GM21723 (cell line): Measurements from ENCODE around the gene BBOX1.
"Not testable (repeated sequence)": the region's sequence is repeated elsewhere in the genome, so short reads cannot be mapped to it uniquely, and the experiment has no call there.

Experiments used
- ATAC-seq: cut with Tn5 transposase; IDR thresholded peaks from one replicate; pipeline ENCODE4 v1.9.1; 2021; ENCODE audit warnings: mild to moderate bottlenecking, moderate library complexity; ENCODE audit not compliant: unreplicated experiment

The BBOX1 gene

DNA sequence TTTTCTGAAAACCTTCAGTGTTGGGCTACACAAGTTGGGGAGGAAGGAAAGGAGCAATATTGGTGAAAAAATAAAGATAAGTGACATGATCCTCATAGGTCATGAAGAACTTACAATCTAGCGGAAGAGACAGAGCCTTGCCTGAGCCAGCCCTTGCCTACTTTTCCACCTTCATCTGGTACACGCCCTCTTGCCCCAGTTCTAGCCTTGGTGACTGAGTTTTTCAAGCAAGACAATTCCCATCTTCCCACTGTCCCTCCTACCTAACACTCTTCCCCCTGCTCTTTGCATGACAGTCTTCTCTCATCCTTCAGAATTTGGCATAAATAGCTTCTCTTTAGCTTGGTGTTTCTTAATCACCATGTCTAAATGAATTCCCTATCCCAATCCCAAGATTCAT is 42.6 kb downstream of the BBOX1 start:
- no peak for ATAC-seq

DNA sequence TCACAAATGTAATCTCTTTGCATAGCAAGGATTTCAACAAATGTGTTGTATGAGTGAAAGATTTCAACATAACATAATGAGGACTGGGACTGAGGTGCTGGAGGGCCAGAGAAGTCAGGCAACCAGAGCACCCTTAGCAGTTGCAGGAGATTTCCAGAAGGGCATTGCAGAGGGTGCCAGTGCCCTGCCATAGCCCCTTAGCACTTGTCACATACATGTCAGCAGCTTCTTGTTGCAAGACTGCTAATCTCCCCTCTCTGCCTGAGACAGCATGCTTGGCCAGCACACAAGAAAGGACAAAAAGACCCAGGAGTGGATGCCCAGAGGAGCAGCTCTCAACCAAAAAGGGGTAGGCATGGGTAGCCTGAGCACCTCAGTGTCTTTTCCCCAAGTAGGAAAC is 43.2 kb downstream of the BBOX1 start:
- no peak for ATAC-seq

DNA sequence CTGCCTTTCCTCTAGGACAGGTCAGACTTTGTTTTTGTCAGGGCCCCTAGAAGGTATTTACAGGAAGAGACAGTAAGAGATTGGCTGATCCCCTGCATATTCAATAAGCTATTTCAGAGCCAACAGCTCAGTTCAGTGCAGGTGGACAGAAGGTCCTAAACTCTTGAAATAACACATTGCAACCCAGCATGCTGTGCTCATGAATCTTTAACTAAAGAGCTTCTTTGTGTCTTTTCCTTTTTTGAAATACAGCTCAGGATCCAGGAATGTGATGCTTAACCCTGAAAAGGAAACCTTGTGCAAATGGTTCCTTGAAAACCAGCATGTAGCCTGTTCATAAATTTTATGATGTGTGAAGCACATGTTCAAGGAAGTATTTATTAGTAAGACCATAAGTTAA is 43.9 kb downstream of the BBOX1 start:
- no peak for ATAC-seq

DNA sequence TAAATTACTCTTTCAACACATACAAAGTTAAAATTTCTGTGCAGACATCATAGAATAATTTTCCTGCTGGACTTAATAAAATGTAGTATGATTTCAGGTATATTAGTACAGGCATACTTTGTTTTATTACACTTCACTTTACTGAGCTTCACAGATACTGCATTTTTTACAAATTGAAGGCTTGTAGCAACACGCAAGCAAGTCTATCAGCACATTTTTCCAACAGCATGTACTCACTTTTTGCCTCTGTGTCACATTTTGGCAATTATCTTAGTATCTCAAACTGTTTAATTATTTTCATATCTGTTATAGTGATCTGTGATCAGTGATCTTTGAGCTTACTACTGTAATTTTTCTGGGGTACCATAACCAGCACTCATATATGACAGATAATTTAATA is 44.5 kb downstream of the BBOX1 start:
- no peak for ATAC-seq

DNA sequence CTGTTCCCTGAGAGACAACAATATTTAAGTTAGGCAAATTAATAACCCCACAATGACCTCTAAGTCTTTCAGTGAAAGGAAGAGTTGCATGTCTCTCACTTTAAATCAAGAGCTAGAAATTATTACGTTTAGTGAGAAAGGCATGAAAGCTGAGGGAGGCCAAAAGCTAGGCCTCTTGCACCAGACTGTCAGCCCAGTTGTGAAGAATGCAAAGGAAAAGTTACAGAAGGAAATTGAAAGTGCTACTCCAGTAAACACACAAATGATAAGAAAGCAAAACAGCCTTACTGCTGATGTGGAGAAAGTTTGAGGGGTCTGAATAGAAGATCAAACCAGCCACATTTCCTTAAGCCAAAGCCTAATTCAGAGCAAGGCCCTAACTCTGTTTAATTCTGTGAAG is 45.0 kb downstream of the BBOX1 start:
- no peak for ATAC-seq

DNA sequence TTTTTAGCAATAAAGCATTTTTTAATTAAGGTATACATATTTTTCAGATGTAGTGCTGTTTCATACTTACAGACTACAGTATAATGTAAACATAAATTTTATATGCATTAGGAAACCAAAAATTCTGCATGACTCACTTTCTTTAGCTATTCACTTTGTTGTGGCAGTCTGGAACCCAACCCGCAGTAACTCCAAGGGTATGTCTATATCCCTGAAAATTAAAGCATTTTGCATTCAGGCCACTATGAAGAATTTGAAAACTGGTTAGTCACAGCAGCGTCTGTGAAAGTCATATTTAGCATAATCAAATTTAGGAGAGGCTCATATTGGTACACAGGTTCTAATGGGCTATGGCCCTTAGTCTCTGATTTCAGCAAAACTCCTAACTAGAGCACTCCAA is 46.8 kb downstream of the BBOX1 start:
- no peak for ATAC-seq

DNA sequence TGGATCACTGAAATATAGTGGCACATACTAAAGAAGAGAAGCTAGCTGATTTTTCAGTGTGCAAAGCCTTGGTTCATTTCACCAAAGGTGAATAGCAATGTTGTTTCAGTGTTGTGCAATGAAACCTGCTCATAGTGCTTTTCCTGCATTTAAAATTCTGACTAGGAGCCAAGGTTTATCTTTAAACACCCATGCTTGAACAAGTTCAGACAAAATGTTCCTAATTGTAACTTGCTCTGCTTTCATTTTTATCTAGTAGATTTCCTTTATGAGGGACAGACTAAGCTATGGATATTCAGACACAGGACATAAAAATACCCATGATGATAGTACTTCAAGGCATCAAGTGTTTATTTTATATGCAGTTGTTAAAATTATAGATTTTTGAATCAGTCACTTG is 47.7 kb downstream of the BBOX1 start:
- no peak for ATAC-seq

DNA sequence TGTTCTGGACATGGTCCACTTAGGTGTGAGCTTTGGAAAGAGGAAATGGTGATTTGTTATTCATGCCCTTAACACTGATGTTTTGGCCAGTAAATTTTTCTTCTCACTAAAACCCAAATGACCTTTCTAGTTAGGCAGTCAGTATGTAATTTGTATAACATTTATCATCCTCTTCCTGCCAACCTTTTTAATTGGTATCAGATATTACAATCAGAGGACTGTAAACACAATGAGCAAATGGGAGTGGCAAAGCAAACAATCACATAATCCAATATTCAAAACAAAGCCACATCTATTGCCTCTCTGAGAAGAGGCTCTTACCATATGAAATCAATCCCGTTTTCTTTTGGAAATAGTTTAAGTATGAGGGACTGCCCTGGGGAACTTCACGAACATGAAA is 49.1 kb downstream of the BBOX1 start:
- no peak for ATAC-seq

DNA sequence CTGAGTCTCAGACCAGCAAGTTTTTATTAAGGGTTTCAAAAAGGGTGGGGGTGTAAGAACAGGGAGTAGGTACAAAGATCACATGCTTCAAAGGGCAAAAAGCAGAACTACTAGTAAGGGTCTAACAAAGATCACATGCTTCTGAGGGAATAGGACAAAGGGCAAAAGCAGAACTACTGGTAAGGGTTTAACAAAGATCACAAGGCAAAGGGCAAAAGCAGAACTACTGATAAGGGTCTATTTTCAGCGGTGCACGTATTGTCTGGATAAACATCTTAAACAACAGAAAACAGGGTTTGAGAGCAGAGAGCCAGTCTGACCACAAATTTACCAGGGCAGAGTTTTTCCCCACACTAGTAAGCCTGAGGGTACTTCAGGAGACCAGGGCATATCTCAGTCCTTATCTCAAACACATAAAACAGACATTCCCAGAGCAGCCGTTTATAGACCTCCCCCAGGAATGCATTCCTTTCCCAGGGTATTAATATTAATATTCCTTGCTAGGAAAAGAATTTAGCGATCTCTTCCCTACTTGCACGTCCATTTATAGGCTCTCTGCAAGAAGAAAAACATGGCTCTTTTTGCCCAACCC is 49.8 kb downstream of the BBOX1 start:
- not testable (repeated sequence) for ATAC-seq

DNA sequence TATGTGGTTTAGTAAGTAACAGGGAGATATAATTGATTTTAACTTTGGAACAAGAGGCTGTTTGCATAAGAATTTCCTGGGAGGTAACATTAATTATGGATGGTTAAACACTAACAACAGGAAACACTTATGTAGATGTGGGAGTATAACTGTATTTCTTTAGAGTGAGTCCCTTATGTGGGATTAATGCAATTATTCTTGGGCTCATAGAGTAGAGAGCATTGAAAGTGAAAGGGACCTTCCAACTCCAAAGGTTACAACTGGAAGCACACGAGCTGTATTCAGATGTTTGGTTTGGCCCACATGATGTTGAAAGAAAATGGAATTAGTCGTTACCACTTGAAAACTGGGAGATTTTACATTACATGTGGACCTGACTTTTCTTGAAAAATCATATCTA is 53.5 kb downstream of the BBOX1 start:
- no peak for ATAC-seq

DNA sequence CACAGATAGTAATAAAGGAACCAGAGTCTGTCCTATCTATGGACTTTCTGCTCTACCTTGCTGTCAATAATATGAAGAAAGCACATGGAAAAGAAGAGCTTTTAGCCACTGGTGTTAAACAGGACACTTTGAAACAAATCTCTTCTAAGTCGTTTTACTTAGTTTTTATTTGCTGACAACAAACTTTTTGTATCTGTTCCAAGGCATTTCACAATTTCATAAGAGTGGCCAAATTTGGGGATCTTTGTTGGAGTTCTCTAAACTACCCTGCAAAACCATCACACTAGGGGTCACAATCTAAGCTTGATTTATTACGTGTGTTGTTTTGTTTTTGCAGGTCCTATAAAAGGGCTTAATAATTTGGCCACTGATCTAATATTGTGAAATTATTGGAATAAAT is 54.4 kb downstream of the BBOX1 start:
- no peak for ATAC-seq

DNA sequence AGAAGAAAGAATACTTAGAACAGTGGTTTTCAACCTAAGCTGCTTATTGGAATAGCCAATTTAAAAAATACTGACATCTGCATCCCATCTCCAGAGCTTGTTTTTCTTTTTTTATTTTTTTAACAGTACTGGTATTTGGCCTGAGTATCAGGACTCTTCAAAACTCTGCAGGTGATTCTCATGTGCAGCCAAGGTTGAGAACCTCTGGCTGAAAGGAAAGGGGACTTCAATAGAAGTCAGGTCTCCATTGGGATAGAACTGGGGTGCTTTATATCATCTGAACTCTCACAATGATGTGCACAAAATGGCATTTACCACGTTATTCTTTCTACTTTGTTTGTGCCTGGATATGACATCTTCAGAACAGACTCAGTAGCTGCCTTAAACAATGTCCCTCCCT is 55.3 kb downstream of the BBOX1 start:
- ATAC-seq = no peak

DNA sequence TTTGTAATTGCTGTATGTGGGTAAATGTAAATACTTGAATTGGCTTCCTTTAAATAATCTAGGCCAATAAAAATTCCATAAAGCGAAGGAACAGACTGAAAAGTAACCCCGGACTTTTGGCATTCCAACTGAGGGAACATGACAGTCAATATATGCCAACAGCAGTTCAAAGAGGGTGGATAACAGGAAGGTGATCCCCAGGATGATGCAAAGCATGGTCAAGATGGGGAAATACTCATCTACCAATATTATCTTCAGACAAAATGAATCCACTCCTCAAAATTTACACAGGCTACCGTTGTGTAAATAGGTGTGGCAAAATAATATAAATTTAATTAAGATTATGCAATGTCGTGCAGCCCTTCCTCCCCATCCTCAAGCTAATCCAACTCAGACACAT is 56.9 kb downstream of the BBOX1 start:
- ATAC-seq = no peak

DNA sequence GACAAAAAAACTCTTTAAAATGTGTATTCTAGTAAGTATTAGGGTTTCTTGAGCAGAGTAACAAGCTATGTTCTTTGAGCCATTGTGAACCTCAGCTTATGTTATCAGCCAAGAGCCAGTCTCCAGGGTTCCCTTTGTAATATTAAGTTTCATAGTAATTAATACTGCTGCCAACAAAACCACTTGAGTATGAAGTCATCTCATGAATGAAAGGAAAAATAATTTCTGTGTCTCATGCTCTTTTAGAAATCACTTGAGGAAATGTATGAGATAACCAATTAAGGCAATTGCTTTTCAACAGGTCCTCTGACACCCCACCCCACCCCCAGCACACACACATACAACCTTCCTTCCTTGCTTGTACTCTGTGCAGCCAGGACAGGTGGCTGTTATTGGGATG is 59.9 kb downstream of the BBOX1 start:
- ATAC-seq = no peak

DNA sequence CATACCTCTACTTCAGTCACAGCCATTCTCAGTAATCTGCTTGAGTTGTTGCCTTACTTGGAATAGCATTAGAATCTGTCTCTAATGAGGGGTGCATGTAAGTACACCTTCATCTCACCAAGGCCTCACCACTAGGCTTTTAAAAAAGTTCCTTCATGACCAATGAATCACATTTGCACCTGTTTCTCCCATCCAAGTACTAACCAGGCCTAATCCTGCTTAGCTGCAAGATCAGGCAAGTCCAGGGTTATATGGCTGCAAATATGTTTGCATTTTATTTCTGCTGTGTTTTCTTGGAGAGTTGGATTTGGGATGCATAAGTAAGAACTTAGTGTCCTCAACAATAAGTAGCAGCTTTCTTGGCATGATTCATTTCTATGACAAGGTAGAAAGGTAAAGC is 66.9 kb downstream of the BBOX1 start:
- ATAC-seq = no peak

DNA sequence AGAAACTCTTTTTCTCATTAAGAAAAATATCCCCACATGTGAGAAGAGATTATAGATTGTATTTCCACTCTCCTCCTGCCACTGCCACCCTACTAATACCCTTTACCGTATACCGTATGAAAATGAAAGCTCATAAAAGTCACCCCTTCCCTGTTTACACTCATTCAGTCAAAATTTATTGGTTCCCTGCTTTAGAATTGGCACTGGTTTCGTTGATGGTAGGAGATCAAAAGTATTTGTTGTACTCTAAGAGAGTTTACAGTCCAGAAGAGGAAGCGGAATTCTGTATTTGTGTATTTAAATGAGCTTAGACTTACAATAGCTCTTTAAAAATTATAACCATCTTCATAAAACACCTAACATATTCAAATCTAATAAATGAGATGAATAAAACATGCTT is 68.2 kb downstream of the BBOX1 start:
- ATAC-seq = no peak

DNA sequence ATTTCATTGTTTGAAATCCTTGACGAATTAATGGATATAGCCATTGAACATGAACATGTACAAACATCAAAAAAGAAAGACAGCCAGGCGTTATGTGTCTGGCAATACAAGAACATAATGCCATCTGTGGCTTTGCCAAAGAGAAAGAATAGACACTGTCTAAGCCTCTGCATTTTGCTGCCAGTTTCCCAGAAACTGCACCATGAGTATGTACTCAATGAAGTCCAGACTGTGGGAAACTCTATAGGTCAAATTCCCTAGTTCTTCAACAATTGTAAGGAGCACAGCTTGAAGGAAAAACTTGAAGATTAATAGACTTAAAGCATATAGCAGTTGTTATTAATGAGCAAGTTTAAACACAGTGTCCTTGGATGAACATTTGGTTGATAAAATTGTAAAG is 71.3 kb downstream of the BBOX1 start:
- ATAC-seq = no peak

DNA sequence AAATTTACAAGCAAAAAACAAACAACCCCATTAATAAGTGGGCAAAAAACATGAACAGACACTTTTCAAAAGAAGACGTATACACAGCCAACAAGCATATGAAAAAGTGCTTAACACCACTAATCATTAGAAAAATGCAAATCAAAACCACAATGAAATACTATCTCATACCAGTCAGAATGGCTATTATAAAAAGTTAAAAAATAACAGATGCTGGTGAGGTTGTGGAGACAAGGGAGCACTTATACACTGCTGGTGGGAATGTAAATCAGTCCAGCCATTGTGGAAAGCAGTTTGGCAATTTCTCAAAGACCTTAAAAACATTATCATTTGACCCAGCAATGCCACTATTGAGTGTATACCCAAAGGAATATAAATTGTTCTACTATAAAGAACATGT is 72.3 kb downstream of the BBOX1 start:
- no peak for ATAC-seq

DNA sequence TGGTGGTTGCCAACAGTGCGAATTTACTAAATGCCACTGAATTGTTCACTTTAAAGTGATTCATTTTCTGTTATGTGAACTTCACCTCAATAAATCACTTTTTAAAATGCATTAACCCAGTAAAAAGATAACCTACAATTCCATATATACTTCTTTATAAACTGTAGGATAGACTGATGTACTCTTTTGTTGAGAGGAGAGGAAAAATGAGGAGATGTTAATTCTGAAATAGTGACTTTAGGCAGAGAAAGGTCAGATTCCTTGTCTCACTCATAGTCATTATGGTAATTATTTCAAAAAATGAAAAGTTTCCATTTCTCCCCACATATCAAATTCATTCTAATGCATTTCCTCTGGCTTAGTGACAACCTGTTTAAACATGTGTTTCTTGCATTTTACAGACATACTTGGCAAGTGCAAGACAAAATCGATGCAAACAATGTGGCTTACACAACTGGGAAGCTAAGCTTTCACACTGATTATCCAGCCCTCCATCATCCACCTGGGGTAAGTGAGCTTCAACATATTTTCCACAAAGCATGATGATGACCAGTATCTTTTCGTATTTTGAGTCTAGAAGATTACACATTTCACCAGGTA is 74.5 kb downstream of the BBOX1 start:
- no peak for ATAC-seq

DNA sequence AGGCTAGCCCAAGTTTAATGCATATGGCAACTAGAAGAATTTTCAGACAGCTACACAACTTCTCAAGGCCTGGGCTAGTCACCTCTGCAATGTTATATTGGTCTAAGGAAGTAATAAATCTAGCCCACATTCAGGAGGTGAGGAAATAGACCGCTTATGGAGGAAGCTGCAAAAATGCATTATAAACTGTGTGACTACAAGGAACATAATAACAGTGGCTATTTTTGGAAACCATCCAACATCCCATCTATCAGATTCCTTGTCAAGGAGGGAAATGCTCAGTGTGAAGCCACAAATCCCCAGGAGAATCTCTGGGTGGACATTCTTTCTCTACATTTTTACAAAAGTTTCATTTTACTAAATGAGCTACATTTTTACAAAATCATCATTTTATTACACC is 76.1 kb downstream of the BBOX1 start:
- no peak for ATAC-seq

DNA sequence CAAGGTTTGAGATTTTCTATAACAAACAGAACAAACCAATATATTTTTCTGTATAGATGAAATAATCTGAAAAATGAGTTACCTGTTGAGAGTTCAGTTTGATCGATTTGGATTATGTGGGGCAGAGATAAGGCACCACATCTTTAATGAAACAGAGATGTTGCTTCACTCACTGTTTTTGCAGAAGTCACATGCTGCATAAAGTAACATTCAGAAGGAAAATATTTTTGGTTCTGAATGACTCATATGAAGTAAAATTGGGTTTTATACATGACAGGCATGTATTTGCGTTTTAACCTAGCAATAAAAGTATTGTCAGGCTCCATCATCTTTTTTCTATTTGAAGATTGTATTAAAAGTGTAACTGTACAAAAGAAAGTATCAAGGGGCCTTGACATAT is 77.8 kb downstream of the BBOX1 start:
- no peak for ATAC-seq

DNA sequence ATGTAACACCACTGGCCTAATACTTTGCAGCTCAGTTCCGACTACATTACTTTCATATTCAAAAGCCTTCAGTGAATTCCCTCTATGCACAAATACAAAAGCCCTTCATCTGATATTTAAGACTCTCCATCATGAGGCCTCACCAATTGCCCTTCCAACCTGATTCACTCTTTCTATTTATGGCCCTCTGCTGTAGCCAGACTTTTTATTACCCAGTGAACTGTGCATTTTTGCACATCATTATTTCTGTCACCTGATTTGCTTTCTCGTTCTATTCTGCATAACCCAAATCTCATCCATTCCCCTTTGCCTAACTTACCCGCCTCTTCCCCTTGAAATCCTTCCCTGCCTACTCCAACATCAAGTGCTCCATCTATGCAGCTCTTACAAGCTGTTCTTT is 78.3 kb downstream of the BBOX1 start:
- no peak for ATAC-seq

DNA sequence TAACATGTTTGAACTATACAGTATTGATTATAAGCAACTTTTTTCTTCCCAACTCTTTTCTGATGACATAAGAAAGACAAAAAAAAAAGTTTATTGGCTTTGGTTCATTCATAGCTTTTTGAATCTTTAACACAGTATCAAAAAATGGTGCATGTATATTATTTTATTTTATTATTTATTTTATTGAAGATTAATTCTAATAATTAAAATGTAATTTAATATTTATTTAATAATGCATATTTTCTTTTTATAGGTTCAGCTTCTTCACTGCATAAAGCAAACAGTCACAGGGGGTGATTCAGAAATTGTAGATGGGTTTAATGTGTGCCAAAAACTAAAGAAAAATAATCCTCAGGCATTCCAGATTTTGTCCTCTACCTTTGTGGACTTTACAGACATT is 78.8 kb downstream of the BBOX1 start:
- no peak for ATAC-seq
